GM21717 (cell line): Measurements from ENCODE around the gene FGD4.
"Not testable (repeated sequence)": the region's sequence is repeated elsewhere in the genome, so short reads cannot be mapped to it uniquely, and the experiment has no call there.

ENCODE experiments used
- ATAC-seq: cut with Tn5 transposase; IDR thresholded peaks from one replicate; pipeline ENCODE4 v1.9.1; 2021; ENCODE audit warnings: mild to moderate bottlenecking, moderate library complexity; ENCODE audit not compliant: unreplicated experiment

FGD4 gene

GRCh38 chr12:32515137-32515873 is 115.9 kb downstream of the FGD4 start:
- no peak for ATAC-seq

DNA sequence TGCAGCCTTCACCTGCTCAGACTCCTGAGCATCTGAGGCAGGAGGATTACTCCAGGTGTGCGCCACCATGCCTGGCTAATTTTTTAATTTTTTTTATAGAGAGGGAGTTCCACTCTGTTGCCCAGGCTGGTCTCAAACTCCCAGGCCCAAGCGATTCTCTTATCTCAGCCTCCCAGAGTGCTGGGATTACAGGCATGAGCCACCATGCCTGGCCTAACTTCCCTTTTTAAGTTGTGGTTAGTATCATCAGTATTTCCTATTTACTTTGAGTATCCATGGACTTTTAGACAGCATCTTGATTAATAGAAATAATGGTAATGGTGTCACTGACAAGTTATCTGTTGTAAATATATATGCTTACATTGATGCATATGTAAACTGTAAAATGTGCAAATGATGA is 116.9 kb downstream of the FGD4 start:
- ATAC-seq, result no peak

GRCh38 chr12:32517966-32518365 is 118.6 kb downstream of the FGD4 start:
- no peak for ATAC-seq

GRCh38 chr12:32519047-32519446 is 119.7 kb downstream of the FGD4 start:
- ATAC-seq, result no peak

DNA sequence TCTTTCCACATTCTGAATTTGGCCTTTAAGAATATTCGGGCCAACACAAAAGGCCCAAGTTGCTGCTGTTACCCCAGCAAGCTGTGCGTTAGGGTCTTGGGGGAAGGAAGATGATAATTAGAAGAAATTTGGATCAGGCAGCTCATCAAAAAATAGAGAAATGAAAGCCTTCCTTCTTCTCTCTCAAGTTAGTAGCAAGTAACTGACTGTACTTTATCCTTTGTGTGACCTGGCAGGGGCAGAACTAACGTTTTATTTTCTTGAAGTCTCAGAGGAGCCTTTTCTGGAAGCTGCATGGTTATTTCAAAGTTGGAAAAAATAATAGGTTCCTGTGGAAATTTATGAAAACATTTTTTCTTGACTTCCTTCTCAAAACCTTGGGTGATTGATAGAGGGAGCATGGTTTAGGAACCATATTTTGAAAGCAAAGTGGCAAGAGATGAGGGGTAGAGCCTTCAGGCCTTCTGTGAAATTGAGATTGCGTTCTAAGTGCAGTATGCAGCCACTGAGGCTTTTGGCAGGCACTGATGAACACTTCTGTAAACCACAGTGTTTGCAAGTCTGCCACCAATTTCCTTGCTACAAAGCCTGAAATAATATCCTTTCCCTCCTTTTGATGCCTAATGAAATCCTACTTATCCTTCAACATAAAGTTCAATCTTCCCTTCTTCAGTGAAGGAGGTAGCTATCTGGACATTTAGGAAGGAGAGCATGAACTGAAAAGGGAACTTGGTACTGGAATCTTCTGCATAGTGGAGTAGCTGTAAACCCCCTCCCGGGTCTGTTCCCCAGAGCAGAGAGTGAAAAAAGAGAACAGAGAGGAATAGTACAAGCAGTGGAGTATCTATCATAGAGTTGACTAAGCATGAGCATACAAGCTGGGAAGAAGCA is 123.2 kb downstream of the FGD4 start:
- peak; percentile 93 for ATAC-seq

GRCh38 chr12:32525802-32526201 is 126.4 kb downstream of the FGD4 start:
- ATAC-seq, result not testable (repeated sequence)

DNA sequence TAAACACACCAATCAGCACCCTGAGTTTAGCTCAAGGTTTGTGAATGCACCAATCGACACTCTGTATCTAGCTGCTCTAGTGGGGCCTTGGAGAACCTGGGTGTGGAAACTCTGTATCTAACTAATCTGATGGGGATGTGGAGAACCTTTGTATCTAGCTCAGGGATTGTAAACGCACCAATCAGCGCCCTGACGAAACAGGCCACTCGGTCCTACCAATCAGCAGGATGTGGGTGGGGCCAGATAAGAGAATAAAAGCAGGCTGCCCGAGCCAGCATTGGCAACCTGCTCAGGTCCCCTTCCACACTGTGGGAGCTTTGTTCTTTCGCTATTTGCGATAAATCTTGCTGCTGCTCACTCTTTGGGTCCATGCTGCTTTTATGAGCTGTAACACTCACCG is 127.0 kb downstream of the FGD4 start:
- ATAC-seq, result not testable (repeated sequence)

- ATAC-seq, result no peak
These were observed 133.1 kb downstream of the FGD4 start for GRCh38 chr12:32532422-32532821.

GRCh38 chr12:32532951-32533350 is 133.6 kb downstream of the FGD4 start:
- no peak for ATAC-seq

DNA sequence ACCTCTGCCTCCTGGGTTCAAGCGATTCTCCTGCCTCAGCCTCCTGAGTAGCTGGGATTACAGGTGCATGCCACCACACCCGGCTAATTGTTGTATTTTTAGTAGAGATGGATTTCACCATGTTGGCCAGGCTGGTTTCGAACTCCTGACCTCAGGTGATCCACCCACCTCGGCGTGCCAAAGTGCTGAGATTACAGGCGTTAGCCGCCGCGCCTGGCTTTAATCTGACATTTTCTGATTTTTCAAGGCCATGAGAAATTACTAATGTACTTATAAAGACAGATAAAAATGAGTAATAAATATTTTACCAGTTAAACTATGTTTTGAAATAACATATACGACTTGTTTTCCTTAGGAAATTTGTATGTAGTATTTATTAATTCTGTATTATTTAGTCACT is 134.1 kb downstream of the FGD4 start:
- not testable (repeated sequence) for ATAC-seq

DNA sequence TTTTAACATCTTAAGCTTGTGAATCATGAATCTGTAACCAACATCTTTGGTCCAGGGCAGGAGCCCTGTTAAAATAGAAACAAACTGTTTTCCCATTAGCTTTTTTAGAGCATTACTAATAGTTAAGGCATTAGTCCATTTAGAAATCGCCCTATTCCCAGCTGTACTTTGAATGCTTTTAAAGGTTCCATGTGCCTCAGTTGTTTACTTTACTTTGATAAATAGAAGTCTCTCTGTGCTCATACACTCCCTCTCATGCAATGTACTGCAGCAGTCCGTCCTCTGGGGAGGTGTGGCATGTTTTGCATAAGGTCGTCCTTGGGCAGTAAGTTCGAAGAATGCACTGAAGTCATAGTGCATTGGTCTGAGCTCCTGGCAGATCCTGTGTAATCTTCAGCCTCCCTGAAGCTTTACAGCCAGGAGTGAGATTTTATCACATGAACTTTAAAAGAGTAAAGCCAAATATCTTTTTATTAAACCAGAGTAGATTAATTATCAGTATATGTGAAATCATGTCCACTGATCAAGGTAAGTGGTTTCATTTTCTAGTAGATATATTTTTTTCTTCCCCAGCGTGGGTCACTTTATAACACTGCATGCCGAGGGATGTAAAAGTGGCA is 134.7 kb downstream of the FGD4 start:
- ATAC-seq, result no peak

- no peak for ATAC-seq
These were observed 135.3 kb downstream of the FGD4 start for GRCh38 chr12:32534698-32535097.

- no peak for ATAC-seq
These were observed 136.1 kb downstream of the FGD4 start for GRCh38 chr12:32535288-32535999.

DNA sequence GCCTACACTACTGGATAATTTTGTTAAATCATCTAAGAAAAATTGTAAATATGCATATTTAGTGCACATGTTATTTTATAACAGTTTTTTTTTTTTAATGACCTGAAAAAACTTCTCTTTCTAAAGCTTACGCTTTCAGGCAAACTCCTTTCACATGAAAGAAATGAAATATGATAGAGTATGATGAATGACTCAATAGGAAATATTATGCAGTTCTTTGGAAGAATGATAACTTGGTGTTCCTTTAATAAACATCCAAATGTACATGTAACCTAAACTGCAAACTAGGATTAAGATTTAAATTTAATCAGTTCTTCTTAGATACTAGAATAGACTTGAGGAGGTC is 136.6 kb downstream of the FGD4 start:
- ATAC-seq, result no peak

GRCh38 chr12:32541754-32542374 is 142.5 kb downstream of the FGD4 start:
- no peak for ATAC-seq

DNA sequence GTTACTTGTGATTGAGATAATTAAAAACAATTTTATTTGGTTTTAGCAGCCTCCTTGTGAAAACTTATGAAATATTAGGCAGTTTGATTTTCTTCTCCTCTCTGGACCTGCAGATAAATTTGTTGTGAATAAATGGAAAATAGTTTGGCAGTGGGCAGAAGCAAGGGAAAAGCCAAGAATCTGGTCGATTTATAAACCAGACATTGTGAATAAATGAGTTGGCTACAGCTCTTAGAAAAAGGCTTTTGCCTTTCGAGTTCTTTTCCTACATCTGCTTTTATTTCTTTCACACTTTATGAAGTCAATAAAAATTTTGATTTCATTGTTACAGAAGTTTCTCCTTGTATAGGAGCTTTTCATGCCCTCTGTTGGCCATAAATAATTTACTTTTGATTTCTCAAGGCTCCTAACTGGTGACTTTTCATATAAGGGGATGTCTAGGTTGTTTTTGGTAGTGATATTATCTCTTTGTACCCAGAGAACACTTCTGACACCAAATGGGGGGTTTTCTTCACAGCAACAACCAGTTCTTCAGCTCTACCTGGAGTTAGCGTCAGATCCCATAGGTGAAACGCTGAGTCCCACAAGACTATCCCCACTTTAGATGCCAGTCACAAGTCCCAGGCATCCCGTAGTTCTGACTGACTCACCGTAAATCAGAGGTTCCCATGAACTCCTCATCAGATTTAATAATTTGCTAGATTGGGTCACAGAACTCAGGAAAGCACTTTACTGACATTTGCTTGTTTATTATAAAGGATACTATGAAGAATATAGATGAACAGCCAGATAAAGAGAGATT is 143.3 kb downstream of the FGD4 start:
- no peak for ATAC-seq

- no peak for ATAC-seq
These were observed 145.5 kb downstream of the FGD4 start for GRCh38 chr12:32544893-32545292.

- no peak for ATAC-seq
These were observed 146.1 kb downstream of the FGD4 start for GRCh38 chr12:32545413-32545980.

DNA sequence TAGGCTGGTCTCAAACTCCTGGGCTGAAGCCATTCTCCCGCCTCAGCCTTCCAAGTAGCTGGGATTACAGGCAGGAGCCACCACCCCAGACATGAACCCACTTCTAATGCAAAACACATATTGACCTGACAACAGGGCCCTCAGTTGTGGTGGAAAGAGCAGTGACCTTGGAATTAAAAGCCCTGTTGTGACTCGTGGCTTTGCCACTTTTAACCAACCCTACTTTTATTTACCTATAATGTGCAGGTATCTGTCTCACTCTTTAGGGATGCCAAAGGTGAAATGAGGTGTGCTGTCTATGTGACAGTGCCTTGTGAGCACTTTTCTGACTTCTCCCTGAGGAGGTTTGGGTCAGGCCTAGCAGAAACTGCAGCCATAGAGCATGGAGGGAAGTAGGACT is 146.9 kb downstream of the FGD4 start:
- ATAC-seq, result no peak
